MCF 10A (cell line): Measurements from ENCODE around the gene DNAJA3. TPM values are rescaled to one million over a fixed set of nuclear protein-coding genes. Genes with fewer than 3 reads are reported as not detected.

Experiments used
- BruUV-seq: library from RNA; stranded (reverse); fragments of 400-500 nt; replicated peaks from 2 replicates; lab custom pipeline; 2021; lab: Mats Ljungman, UMichigan
- CTCF ChIA-PET: fragments of 300-600 bp; sonication (Branson Sonifier 250); formaldehyde crosslinking; extraction: SDS; loops from one replicate; lab custom pipeline; 2021; ENCODE audit warnings: antibody characterized with exemption, inconsistent platforms; lab: Yijun Ruan, JAX
- POLR2A ChIA-PET: fragments of 300-600, 350-650 bp; sonication (Branson Sonifier 250); formaldehyde crosslinking; extraction: SDS; loops from one replicate; lab custom pipeline; 2020; ENCODE audit warnings: antibody characterized with exemption, inconsistent platforms; lab: Yijun Ruan, JAX
- DNase-seq: peaks from one replicate; pipeline ENCODE4 v3.0.0-alpha.2; 2018; ENCODE audit not compliant: unreplicated experiment
- H3K27ac Mint-ChIP-seq: one replicate; pipeline ENCODE4 v1.8.0; 2022; ENCODE audit warnings: mild to moderate bottlenecking, low read depth, mixed read lengths; ENCODE audit not compliant: unreplicated experiment
- H3K27me3 Mint-ChIP-seq: one replicate; pipeline ENCODE4 v1.8.0; 2022; ENCODE audit warnings: mixed read lengths; ENCODE audit not compliant: insufficient read depth, unreplicated experiment
- H3K36me3 Mint-ChIP-seq: one replicate; pipeline ENCODE4 v1.8.0; 2022; ENCODE audit warnings: mild to moderate bottlenecking, moderate library complexity, mixed read lengths; ENCODE audit not compliant: insufficient read depth, unreplicated experiment
- H3K4me1 Mint-ChIP-seq: one replicate; pipeline ENCODE4 v1.8.0; 2022; ENCODE audit warnings: mixed read lengths; ENCODE audit not compliant: insufficient read depth, unreplicated experiment
- H3K4me3 Mint-ChIP-seq: one replicate; pipeline ENCODE4 v1.8.0; 2022; ENCODE audit warnings: mild to moderate bottlenecking, moderate library complexity, mixed read lengths; ENCODE audit not compliant: unreplicated experiment
- H3K9me3 Mint-ChIP-seq: one replicate; pipeline ENCODE4 v1.8.0; 2022; ENCODE audit warnings: mixed read lengths; ENCODE audit not compliant: unreplicated experiment
- intact Hi-C: fragments of 100-400 bp; cut with micrococcal nuclease; formaldehyde crosslinking; loops from 2 replicates; pipeline ENCODE4 v1.14.1; 2022
- total RNA-seq: library from RNA; stranded (reverse); gene quantifications from 2 replicates; pipeline ENCODE4 v1.2.3, GENCODE V29; 2022
- TF ChIP-seq, protein P1 (sequence below): fragments of 200-600 bp; IDR thresholded peaks from one replicate; pipeline ENCODE4 v1.8.0; 2022; ENCODE audit warnings: antibody characterized with exemption, mild to moderate bottlenecking; ENCODE audit not compliant: unreplicated experiment

DNAJA3 gene
- total RNA-seq, 1 experiment from 2014 or later: 101 TPM

- TF ChIP-seq, protein P1, sequence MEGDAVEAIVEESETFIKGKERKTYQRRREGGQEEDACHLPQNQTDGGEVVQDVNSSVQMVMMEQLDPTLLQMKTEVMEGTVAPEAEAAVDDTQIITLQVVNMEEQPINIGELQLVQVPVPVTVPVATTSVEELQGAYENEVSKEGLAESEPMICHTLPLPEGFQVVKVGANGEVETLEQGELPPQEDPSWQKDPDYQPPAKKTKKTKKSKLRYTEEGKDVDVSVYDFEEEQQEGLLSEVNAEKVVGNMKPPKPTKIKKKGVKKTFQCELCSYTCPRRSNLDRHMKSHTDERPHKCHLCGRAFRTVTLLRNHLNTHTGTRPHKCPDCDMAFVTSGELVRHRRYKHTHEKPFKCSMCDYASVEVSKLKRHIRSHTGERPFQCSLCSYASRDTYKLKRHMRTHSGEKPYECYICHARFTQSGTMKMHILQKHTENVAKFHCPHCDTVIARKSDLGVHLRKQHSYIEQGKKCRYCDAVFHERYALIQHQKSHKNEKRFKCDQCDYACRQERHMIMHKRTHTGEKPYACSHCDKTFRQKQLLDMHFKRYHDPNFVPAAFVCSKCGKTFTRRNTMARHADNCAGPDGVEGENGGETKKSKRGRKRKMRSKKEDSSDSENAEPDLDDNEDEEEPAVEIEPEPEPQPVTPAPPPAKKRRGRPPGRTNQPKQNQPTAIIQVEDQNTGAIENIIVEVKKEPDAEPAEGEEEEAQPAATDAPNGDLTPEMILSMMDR: no peak
- peak; percentile 53 for DNase-seq
- Mint-ChIP-seq H3K4me1 (peaks cover 14% of the 10 kb centered on the region), H3K27me3 (no peaks in the 10 kb centered on the region), H3K36me3 (peaks cover 15% of the 10 kb centered on the region), H3K4me3 (no peak overlapping the region), H3K9me3 (no peaks in the 10 kb centered on the region), H3K27ac (no peak overlapping the region)
- intact Hi-C loops: no loop called here
- ChIA-PET CTCF (interaction anchor here (0.6 to 4.9 kb wide), 14 partner anchors 8 to 639 kb away, joined by 3 to 40 read pairs (median 3); no protein-coding TSS in a partner anchor), POLR2A (interaction anchor here (0.7 kb wide), 3 partner anchors 16 to 156 kb away, joined by 3 to 4 read pairs (median 3); no protein-coding TSS in a partner anchor)
- BruUV-seq: no TSS peak
Observed at GRCh38 chr16:4409081-4409932, 16.4 kb upstream of the DNAJA3 start.

DNA sequence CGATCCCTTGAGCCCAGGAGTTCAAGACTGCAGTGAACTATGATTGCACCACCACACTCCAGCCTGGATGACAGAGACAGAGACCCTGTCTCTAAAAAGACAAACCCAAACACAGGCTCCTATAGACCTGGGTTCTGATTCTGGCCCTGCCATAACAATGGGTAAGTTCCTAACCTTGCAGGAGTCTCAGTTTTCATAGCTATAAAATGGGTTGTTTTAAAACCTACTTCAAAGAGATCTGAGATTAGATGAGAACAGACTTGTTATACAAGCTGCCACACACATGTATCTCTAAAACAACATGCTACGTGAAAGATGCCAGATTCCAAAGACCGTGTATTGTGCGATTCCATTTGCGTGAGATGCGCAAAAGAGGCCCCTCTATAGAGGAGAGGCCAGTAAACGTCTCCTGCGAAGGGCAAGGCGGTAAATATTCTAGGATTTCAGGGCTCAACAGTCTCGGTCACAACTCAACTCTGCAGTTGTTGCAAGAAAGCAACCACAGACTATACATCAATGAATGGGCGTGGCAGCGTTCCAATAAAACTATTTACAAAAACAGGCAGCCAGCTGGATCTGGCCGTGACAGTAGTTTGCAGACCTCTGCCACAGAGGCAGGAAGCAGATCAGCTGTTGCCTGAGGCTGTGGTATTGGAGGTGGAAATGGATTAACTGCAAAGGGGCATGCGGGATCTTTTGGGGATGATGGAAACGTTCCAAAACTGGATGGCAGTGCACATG, 15.2 kb upstream of the DNAJA3 start:
- H3K36me3 Mint-ChIP-seq: peaks cover 15% of the 10 kb centered on the region
- DNase-seq: peak; percentile 71
- TF ChIP-seq, protein P1: no peak
- H3K27ac Mint-ChIP-seq: peak overlapping the region; percentile 25
- no peak overlapping the region for H3K4me3 Mint-ChIP-seq
- ChIA-PET CTCF (interaction anchor here (0.5 to 4.9 kb wide), 11 partner anchors 8 to 475 kb away, joined by 3 to 40 read pairs (median 3); no protein-coding TSS in a partner anchor), POLR2A (interaction anchor here (0.7 kb wide), 2 partner anchors 17 to 112 kb away, joined by 3 read pairs; no protein-coding TSS in a partner anchor)
- intact Hi-C loops: no loop called here
- no TSS peak for BruUV-seq
- H3K4me1 Mint-ChIP-seq: peaks cover 26% of the 10 kb centered on the region
- H3K27me3 Mint-ChIP-seq: no peaks in the 10 kb centered on the region
- no peaks in the 10 kb centered on the region for H3K9me3 Mint-ChIP-seq

DNA sequence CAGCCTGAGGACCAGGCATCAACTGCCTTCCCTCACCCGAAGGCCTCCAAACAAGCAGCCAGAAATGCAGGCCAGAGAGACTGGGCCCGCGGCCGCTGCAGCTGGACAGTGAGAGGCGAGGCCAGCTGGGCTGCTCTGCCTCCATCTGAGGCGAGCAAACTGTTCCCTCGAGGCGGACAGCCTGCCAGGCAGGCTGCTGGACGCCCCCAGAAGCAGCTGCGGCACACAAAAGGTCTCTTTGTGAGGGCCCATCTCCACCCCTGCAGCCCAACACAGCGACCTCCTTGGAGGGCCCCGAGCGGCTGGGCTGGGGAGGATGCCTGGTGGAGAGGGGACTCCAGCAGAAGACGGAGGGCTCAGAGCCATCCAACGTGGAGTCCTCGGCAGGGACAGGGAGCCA, 14.0 kb upstream of the DNAJA3 start:
- Mint-ChIP-seq H3K9me3 (no peaks in the 10 kb centered on the region), H3K27ac (no peak overlapping the region), H3K36me3 (peaks cover 10% of the 10 kb centered on the region), H3K4me3 (no peak overlapping the region), H3K27me3 (no peaks in the 10 kb centered on the region), H3K4me1 (peaks cover 27% of the 10 kb centered on the region)
- TF ChIP-seq, protein P1: no peak
- POLR2A ChIA-PET: no interaction called here
- BruUV-seq: no TSS peak
- intact Hi-C loops: no loop called here
- DNase-seq: no peak
- CTCF ChIA-PET: interaction anchor here (4.9 kb wide), 1 partner anchor 10 kb away, joined by 40 read pairs; no protein-coding TSS in a partner anchor

DNA sequence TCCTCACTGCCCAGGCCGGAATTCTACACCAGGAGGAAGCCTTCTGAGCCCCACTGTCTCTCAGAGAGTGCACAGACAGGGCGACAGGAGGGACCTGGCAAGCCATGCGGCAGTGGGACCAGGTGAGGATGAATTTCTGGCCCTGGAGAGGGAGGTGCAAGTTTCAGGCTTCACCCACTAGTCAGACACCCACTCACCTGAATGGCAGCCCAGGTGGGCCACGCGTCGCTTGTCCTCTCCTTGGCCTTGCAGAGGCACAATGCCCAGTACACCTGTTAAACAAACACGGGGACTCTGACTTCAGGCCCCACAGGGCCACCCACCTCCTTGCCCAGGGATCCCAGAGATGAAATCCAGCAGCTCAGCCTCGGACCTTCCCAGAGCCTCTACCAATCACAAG, 13.5 kb upstream of the DNAJA3 start:
- TF ChIP-seq, protein P1: no peak

More for the DNA sequence above, 13.5 kb upstream of the DNAJA3 start:
- Mint-ChIP-seq H3K9me3 (no peaks in the 10 kb centered on the region), H3K36me3 (peaks cover 10% of the 10 kb centered on the region), H3K27me3 (no peaks in the 10 kb centered on the region), H3K4me1 (peaks cover 27% of the 10 kb centered on the region), H3K27ac (no peak overlapping the region), H3K4me3 (no peak overlapping the region)
- DNase-seq: no peak
- intact Hi-C loops: no loop called here
- ChIA-PET CTCF (interaction anchor here (1.4 to 4.9 kb wide), 2 partner anchors 11 to 53 kb away, joined by 4 to 40 read pairs; no protein-coding TSS in a partner anchor), POLR2A (no interaction called here)
- no TSS peak for BruUV-seq
